M059J (cell line): ENCODE measurements around the gene TMEM129. TPM values are rescaled to one million over a fixed set of nuclear protein-coding genes. Genes with fewer than 3 reads are reported as not detected.

ENCODE experiments used
- DNase-seq: peaks from one replicate; pipeline ENCODE4 v3.0.0-alpha.2; 2012; ENCODE audit warnings: low read depth
- total RNA-seq: library from RNA; depleted of rRNA; stranded (reverse); fragments of >200 nt; shearing (Covaris generic); gene quantifications from 2 replicates; pipeline ENCODE4 v1.2.3, GENCODE V29; 2014; rRNA removed

TMEM129 gene
- total RNA-seq, 1 experiment from 2014 or later, result 37.6 TPM

DNA sequence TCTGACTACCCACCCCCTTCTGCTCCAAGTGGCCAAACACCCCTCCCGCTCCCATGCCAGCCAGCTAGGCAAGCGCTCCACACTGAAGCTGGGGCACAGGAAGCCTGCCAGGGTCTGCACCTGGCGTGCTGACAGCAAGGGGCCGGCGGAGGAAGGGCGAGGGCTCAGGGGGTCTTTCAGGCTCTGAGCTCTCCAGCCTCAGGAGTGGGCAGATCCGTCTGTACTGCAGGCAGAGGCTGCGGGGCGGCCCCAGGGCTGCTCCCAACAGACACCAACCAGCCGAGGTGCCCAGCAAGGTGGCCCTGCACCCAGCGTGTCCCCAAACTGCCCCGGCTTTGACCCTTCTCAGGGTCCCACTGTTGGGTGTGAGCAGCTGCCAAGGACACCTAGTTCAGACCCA, 51.9 kb downstream of the TMEM129 start:
- DNase-seq, result no peak

DNA sequence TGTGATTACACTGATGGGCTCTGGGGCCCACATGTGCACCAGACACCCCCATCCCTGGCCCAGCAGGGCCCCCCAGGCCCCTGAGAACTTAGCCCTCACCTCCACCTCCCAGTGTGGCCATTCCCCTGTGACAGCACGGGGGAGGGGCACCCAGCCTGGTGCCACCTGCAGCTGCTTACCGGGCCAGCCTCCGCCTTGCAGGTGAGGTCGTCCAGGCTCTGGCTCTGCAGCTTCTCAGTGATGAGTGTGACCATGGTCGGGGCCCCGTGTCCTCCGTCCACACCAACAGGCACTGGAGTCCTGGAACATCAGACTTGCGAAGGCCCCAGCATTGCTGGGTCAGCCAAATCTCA, 52.7 kb downstream of the TMEM129 start:
- no peak for DNase-seq

DNA sequence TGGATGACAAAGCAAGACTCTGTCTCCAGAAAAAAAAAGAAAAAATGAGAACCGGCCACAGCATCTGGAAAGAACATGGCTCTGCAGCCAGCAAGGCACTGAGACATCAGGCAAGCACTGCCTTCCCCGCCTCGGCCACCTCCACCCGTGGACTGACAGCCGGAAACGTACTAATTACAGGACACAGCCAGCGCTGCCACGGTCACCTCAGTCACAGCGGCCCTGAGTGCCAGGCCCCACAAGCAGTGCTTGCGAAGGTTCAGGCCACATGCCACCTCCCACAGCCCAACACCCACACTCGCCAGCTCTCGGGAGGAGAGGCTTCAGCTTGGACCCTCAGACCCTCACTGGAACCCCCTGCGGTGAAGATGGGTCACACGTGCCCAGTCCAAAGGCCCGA, 53.9 kb downstream of the TMEM129 start:
- DNase-seq, result no peak

DNA sequence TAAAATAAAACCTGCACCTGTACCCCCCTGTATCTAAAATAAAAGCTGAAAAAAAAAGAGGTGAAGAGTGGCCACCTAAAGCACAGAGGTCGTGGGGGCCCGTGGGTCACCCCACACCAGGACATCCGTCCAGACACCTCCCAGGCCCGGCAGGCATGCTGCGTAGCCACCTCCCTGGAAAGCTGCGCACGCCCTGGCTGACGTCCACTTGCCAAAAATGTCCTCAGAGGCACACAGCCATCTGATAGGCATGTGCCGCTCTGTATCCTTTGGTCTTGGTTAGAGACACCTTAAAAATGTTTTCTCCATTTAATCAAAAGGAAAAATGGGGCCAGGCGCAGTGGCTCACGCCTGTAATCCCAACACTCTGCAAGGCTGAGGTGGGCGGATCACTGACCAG, 54.7 kb downstream of the TMEM129 start:
- no peak for DNase-seq

Other genes with a start within 250 kb of the TMEM129 start
- 7.3 TPM in 1 of 2 replicates, not detected in the other for gene FAM53A, start 37.0 kb downstream of the TMEM129 start, total RNA-seq
- gene SLBP, start 9.0 kb downstream of the TMEM129 start, total RNA-seq, result 135 and 161 TPM in 2 replicates
- gene TACC3, start 198 bp upstream of the TMEM129 start, total RNA-seq, result 24.0 and 40.6 TPM in 2 replicates
- 1.4 and 1.9 TPM in 2 replicates for gene FGFR3, start 72.0 kb upstream of the TMEM129 start, total RNA-seq
- 23.1 and 33.0 TPM in 2 replicates for gene LETM1, start 134.8 kb upstream of the TMEM129 start, total RNA-seq
- 44.9 and 71.9 TPM in 2 replicates for gene NSD2, start 150.1 kb upstream of the TMEM129 start, total RNA-seq